ENCODE measurements around the gene CDH9. TPM values are rescaled to one million over a fixed set of nuclear protein-coding genes. Genes with fewer than 3 reads are reported as not detected.

The CDH9 gene
- total RNA-seq, 4 donors from 2014 or later, result not detected

GRCh38 chr5:26883375-26883774 is 155.0 kb downstream of the CDH9 start:
- Histone ChIP-seq H3K36me3 (no peaks in the 10 kb centered on the region), H3K27me3 (no peaks in the 10 kb centered on the region), H3K27ac (no peak overlapping the region), H3K4me3 (no peak overlapping the region), H3K4me1 (no peaks in the 10 kb centered on the region), H3K9me3 (no peaks in the 10 kb centered on the region)
- DNase-seq (ENCODE audit: low spot score in 2 of 2), result no peak
- TF ChIP-seq CTCF (IDR thresholded peaks at IDR 0.05) (no peak), POLR2AphosphoS5 (IDR thresholded peaks at IDR 0.05) (no peak), POLR2A (IDR thresholded peaks at IDR 0.05) (no peak), EP300 (IDR thresholded peaks at IDR 0.05) (no peak)
- WGBS, result 74% methylated on average over 5 of the region's 5 CpGs

- TF ChIP-seq EP300 (IDR thresholded peaks at IDR 0.05) (no peak), CTCF (IDR thresholded peaks at IDR 0.05) (no peak), POLR2A (IDR thresholded peaks at IDR 0.05) (no peak), POLR2AphosphoS5 (IDR thresholded peaks at IDR 0.05) (no peak)
- WGBS, result 44% methylated on average over 2 of the region's 2 CpGs
- Histone ChIP-seq H3K4me1 (no peaks in the 10 kb centered on the region), H3K9me3 (no peaks in the 10 kb centered on the region), H3K27me3 (no peaks in the 10 kb centered on the region), H3K27ac (no peak overlapping the region), H3K4me3 (no peak overlapping the region), H3K36me3 (no peaks in the 10 kb centered on the region)
- DNase-seq (ENCODE audit: low spot score in 2 of 2), result no peak
Measured at GRCh38 chr5:26881901-26882300, 156.5 kb downstream of the CDH9 start.

- no peak for TF ChIP-seq CTCF (IDR thresholded peaks at IDR 0.05)
- H3K27ac ChIP-seq, result no peak overlapping the region
- no peaks in the 10 kb centered on the region for H3K27me3 ChIP-seq
- H3K4me3 ChIP-seq, result no peak overlapping the region
- no peak for DNase-seq (ENCODE audit: low spot score in 2 of 2)
- no peaks in the 10 kb centered on the region for H3K9me3 ChIP-seq
- no peaks in the 10 kb centered on the region for H3K36me3 ChIP-seq
- H3K4me1 ChIP-seq, result no peaks in the 10 kb centered on the region
- 87% methylated on average over 4 of the region's 4 CpGs for WGBS
Measured at GRCh38 chr5:26877154-26877553, 161.2 kb downstream of the CDH9 start.

GRCh38 chr5:26872337-26872736 is 166.0 kb downstream of the CDH9 start:
- Histone ChIP-seq H3K27me3 (no peaks in the 10 kb centered on the region), H3K36me3 (no peaks in the 10 kb centered on the region), H3K4me1 (no peaks in the 10 kb centered on the region), H3K9me3 (no peaks in the 10 kb centered on the region), H3K27ac (no peak overlapping the region), H3K4me3 (no peak overlapping the region)
- TF ChIP-seq POLR2A (IDR thresholded peaks at IDR 0.05) (no peak), POLR2AphosphoS5 (IDR thresholded peaks at IDR 0.05) (no peak), EP300 (IDR thresholded peaks at IDR 0.05) (no peak), CTCF (IDR thresholded peaks at IDR 0.05) (no peak)
- no peak for DNase-seq (ENCODE audit: low spot score in 2 of 2)
- 70% methylated on average over 3 of the region's 3 CpGs for WGBS

- no peak overlapping the region for H3K4me3 ChIP-seq
- TF ChIP-seq CTCF (IDR thresholded peaks at IDR 0.05) (no peak), EP300 (IDR thresholded peaks at IDR 0.05) (no peak), POLR2AphosphoS5 (IDR thresholded peaks at IDR 0.05) (no peak), POLR2A (IDR thresholded peaks at IDR 0.05) (no peak)
- no peak for DNase-seq (ENCODE audit: low spot score in 2 of 2)
- H3K36me3 ChIP-seq, result no peaks in the 10 kb centered on the region
- no peaks in the 10 kb centered on the region for H3K4me1 ChIP-seq
- no peak overlapping the region for H3K27ac ChIP-seq
- 71% methylated on average over 1 of the region's 1 CpG for WGBS
- no peaks in the 10 kb centered on the region for H3K9me3 ChIP-seq
- no peaks in the 10 kb centered on the region for H3K27me3 ChIP-seq
Measured at GRCh38 chr5:26869781-26870180, 168.6 kb downstream of the CDH9 start.
